ENCODE data around the gene ZNF451. TPM values are rescaled to one million over a fixed set of nuclear protein-coding genes. Genes with fewer than 3 reads are reported as not detected.

Gene ZNF451
- total RNA-seq, 1 donor from 2014 or later, result 69.3 TPM

GRCh38 chr6:57142178-57142525, 52.2 kb downstream of the ZNF451 start:
- peaks cover under 1% of the 10 kb centered on the region for H3K4me1 Mint-ChIP-seq (ENCODE audit: low read depth, unreplicated experiment)
- Histone ChIP-seq H3K4me1 (ENCODE audit: insufficient read depth, low read length) (peaks cover 4% of the 10 kb centered on the region), H3K9me3 (ENCODE audit: insufficient read depth, low read depth, low read length) (no peaks in the 10 kb centered on the region), H3K27ac (ENCODE audit: low read depth, low read length) (no peak overlapping the region), H3K4me3 (ENCODE audit: insufficient read depth, low read depth, low read length) (no peak overlapping the region), H3K36me3 (ENCODE audit: insufficient read depth, low read length) (peaks cover 16% of the 10 kb centered on the region), H3K4me2 (ENCODE audit: low read length) (no peak overlapping the region), H3K9ac (ENCODE audit: low read length) (no peak overlapping the region), H4K20me1 (ENCODE audit: insufficient read depth, low read length) (no peaks in the 10 kb centered on the region), H3K27me3 (ENCODE audit: insufficient read depth, low read length) (no peaks in the 10 kb centered on the region), H2AFZ (ENCODE audit: low read depth, low read length) (no peak overlapping the region), H3K79me2 (ENCODE audit: insufficient read depth, low read length) (no peaks in the 10 kb centered on the region)
- FAIRE-seq, result no peak
- peaks cover 2% of the 10 kb centered on the region for H3K36me3 Mint-ChIP-seq (ENCODE audit: low read depth, unreplicated experiment)
- H3K27ac Mint-ChIP-seq (ENCODE audit: unreplicated experiment), result no peak overlapping the region
- DNase-seq (ENCODE audit: low read depth), result no peak
- no peak overlapping the region for H3K4me3 Mint-ChIP-seq (ENCODE audit: unreplicated experiment)
- TF ChIP-seq CTCF (IDR thresholded peaks at IDR 0.05; ENCODE audit: insufficient read depth, low read depth, low read length) (no peak), EZH2 (IDR thresholded peaks at IDR 0.05; ENCODE audit: insufficient read depth, low read length) (no peak)
- H3K27me3 Mint-ChIP-seq (ENCODE audit: low read depth, unreplicated experiment), result no peaks in the 10 kb centered on the region
- no peaks in the 10 kb centered on the region for H3K9me3 Mint-ChIP-seq (ENCODE audit: unreplicated experiment)

- TF ChIP-seq EZH2 (IDR thresholded peaks at IDR 0.05; ENCODE audit: insufficient read depth, low read length), result no peak
- TF ChIP-seq CTCF (IDR thresholded peaks at IDR 0.05; ENCODE audit: insufficient read depth, low read depth, low read length), result no peak
- Mint-ChIP-seq H3K9me3 (ENCODE audit: unreplicated experiment) (no peaks in the 10 kb centered on the region), H3K27me3 (ENCODE audit: low read depth, unreplicated experiment) (no peaks in the 10 kb centered on the region), H3K4me3 (ENCODE audit: unreplicated experiment) (no peak overlapping the region), H3K27ac (ENCODE audit: unreplicated experiment) (no peak overlapping the region), H3K4me1 (ENCODE audit: low read depth, unreplicated experiment) (peaks cover 8% of the 10 kb centered on the region), H3K36me3 (ENCODE audit: low read depth, unreplicated experiment) (peaks cover 9% of the 10 kb centered on the region)
- Histone ChIP-seq H3K79me2 (ENCODE audit: insufficient read depth, low read length) (no peaks in the 10 kb centered on the region), H3K27ac (ENCODE audit: low read depth, low read length) (no peak overlapping the region), H3K36me3 (ENCODE audit: insufficient read depth, low read length) (peaks cover 18% of the 10 kb centered on the region), H3K4me2 (ENCODE audit: low read length) (no peak overlapping the region), H2AFZ (ENCODE audit: low read depth, low read length) (no peak overlapping the region), H4K20me1 (ENCODE audit: insufficient read depth, low read length) (no peaks in the 10 kb centered on the region), H3K9ac (ENCODE audit: low read length) (no peak overlapping the region), H3K9me3 (ENCODE audit: insufficient read depth, low read depth, low read length) (no peaks in the 10 kb centered on the region), H3K27me3 (ENCODE audit: insufficient read depth, low read length) (no peaks in the 10 kb centered on the region), H3K4me1 (ENCODE audit: insufficient read depth, low read length) (peaks cover 12% of the 10 kb centered on the region), H3K4me3 (ENCODE audit: insufficient read depth, low read depth, low read length) (no peak overlapping the region)
- DNase-seq (ENCODE audit: low read depth), result no peak
- no peak for FAIRE-seq
These were observed 53.7 kb downstream of the ZNF451 start for GRCh38 chr6:57143690-57144089.

GRCh38 chr6:57147401-57147800, 57.4 kb downstream of the ZNF451 start:
- peak overlapping the region; percentile 5 for H3K27ac Mint-ChIP-seq (ENCODE audit: unreplicated experiment)
- Histone ChIP-seq H2AFZ (ENCODE audit: low read depth, low read length) (no peak overlapping the region), H3K9me3 (ENCODE audit: insufficient read depth, low read depth, low read length) (no peaks in the 10 kb centered on the region), H3K4me1 (ENCODE audit: insufficient read depth, low read length) (peaks cover 12% of the 10 kb centered on the region), H3K4me3 (ENCODE audit: insufficient read depth, low read depth, low read length) (no peak overlapping the region), H3K27ac (ENCODE audit: low read depth, low read length) (peak overlapping the region; percentile 27), H3K36me3 (ENCODE audit: insufficient read depth, low read length) (peaks cover 21% of the 10 kb centered on the region), H3K27me3 (ENCODE audit: insufficient read depth, low read length) (no peaks in the 10 kb centered on the region), H3K4me2 (ENCODE audit: low read length) (peak overlapping the region; percentile 58), H3K79me2 (ENCODE audit: insufficient read depth, low read length) (no peaks in the 10 kb centered on the region), H4K20me1 (ENCODE audit: insufficient read depth, low read length) (no peaks in the 10 kb centered on the region), H3K9ac (ENCODE audit: low read length) (peak overlapping the region; percentile 26)
- FAIRE-seq (peak; percentile 85), DNase-seq (ENCODE audit: low read depth) (peak; percentile 74)
- TF ChIP-seq CTCF (IDR thresholded peaks at IDR 0.05; ENCODE audit: insufficient read depth, low read depth, low read length) (no peak), EZH2 (IDR thresholded peaks at IDR 0.05; ENCODE audit: insufficient read depth, low read length) (no peak)
- H3K36me3 Mint-ChIP-seq (ENCODE audit: low read depth, unreplicated experiment), result peaks cover 13% of the 10 kb centered on the region
- H3K9me3 Mint-ChIP-seq (ENCODE audit: unreplicated experiment), result no peaks in the 10 kb centered on the region
- H3K4me1 Mint-ChIP-seq (ENCODE audit: low read depth, unreplicated experiment), result peaks cover 8% of the 10 kb centered on the region
- H3K4me3 Mint-ChIP-seq (ENCODE audit: unreplicated experiment), result no peak overlapping the region
- H3K27me3 Mint-ChIP-seq (ENCODE audit: low read depth, unreplicated experiment), result no peaks in the 10 kb centered on the region

Measured in astrocyte (in vitro differentiated cells and primary cell).